HEK293 (cell line): Measurements from ENCODE around the gene NPDC1.

Source experiments
- ZBTB20 ChIP-seq: fragments of 450-650 bp; formaldehyde crosslinking; IDR thresholded peaks from 2 replicates; pipeline ENCODE4 v1.5.1; 2016; ENCODE audit warnings: missing biosample characterization, missing genetic modification characterization
- ZNF677 ChIP-seq: fragments of 450-650 bp; IDR thresholded peaks from 2 replicates; pipeline ENCODE4 v1.5.0; 2018; ENCODE audit warnings: missing biosample characterization, mild to moderate bottlenecking, missing genetic modification characterization, moderate library complexity
- ZNF792 ChIP-seq: fragments of 450-650 bp; formaldehyde crosslinking; IDR thresholded peaks from 2 replicates; pipeline ENCODE4 v1.5.1; 2016; ENCODE audit warnings: missing biosample characterization, missing genetic modification characterization

DNA sequence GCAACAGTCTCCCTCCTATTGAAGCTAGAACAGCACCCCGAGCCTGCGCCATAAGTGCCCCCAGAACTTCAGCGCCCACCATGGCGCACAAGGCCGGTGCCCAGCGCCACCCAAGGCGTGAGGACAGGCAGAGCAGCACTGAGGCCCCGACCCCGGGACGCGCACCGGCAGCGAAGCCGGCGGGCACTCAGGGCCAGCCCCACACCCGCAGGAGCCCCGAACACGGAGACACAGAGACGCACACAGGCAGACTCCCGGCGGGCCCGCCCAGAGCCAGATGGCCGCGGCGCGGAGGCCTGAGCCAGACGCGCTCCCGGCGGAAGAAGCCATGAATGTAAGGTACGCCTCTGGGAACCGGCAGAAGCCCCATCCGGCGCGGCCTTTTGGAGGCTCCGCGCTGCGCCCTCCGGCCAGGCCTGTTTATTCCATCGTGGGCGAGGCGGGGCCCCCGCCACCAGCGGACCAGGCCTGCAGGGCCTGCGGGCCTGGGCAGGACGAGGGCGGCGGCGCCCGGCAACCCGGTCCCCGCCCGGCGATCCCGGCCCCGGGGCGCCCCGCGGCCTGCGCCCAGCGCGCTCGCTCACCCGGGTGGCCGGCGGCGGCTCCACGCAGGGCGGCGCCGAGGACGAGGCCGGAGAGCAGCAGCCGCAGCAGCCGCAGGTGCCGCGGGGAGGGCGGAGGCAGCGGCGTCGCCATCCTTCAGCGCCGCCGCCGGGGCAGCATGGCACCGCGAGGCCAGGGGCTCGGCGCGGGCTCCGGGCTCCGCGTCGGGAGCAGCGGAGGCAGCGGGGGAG, 486 bp downstream of the NPDC1 start:
- TF ChIP-seq ZNF792 (tag by site-specific recombination) (no peak), ZNF677 (tag by site-specific recombination) (no peak), ZBTB20 (peak; percentile 67; the same call in 1 of the 2 replicates)
